NT2/D1 (cell line): ENCODE results near the gene PYGO1.

Experiments used
- SUZ12 ChIP-seq: IDR thresholded peaks from 2 replicates; pipeline ENCODE4 v1.6.1; 2011; ENCODE audit not compliant: insufficient read length, insufficient read depth; ENCODE audit errors: extremely low read depth
- YY1 ChIP-seq: IDR thresholded peaks from 2 replicates; pipeline ENCODE4 v1.6.1; 2011; ENCODE audit not compliant: insufficient read length, insufficient read depth
- ZNF274 ChIP-seq: IDR thresholded peaks from 2 replicates; pipeline ENCODE4 v1.6.1; 2011; ENCODE audit warnings: mild to moderate bottlenecking, low read depth, low read length

- no peak for TF ChIP-seq YY1
- TF ChIP-seq ZNF274 = no peak
- TF ChIP-seq SUZ12 = no peak
These were observed 11.3 kb upstream of the PYGO1 start for GRCh38 chr15:55599439-55599838.
